GM19023 (cell line): Measurements from ENCODE around the gene MAGEH1.

Source experiments
- ATAC-seq: cut with Tn5 transposase; IDR thresholded peaks from one replicate; pipeline ENCODE4 v1.9.1; 2021; ENCODE audit warnings: mild to moderate bottlenecking, moderate library complexity; ENCODE audit not compliant: unreplicated experiment

Gene MAGEH1

DNA sequence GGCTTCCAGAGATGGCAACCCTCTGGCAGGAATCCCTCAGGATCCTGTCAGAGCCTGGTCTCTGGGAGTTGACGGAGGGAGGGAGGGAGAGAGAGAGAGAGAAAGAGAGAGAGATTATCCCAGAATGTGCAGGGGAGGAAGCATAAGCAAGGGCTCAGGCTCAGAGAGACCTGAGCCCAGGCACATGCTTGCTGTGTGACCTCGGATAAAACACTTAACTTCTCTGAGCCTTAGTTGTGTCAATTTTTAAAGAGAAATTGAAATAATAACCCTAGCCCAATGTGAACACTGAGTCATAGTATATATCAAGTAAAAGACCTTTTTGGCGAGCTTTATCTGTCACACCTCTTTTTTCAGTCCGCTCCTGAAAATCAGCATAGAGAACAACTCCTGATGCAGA, 38.2 kb downstream of the MAGEH1 start:
- no peak for ATAC-seq

DNA sequence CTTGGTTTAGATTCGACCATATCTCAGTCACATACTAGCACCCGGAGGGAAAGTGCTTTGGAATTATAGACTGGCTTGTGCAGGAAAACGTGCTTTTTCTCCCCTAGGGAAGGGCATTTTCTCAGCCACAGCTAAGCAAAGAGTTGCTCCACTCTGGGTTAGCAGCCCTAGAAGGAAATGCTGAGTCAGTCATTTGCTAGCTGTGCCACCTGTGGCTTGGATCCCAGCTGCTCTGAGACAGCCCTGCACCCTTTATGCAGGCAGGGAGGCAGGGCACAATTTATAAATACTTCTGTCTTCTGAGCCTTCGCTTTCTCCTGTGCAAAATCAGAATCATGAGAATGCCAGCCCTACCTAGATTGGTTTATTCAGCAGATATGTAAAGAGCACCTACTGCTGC, 39.0 kb downstream of the MAGEH1 start:
- ATAC-seq = no peak
